ENCODE data around the gene ACOT11. TPM values are rescaled to one million over a fixed set of nuclear protein-coding genes. Genes with fewer than 3 reads are reported as not detected.

The ACOT11 gene
- polyA plus RNA-seq, 1 donor from 2014 or later = not detected

DNA sequence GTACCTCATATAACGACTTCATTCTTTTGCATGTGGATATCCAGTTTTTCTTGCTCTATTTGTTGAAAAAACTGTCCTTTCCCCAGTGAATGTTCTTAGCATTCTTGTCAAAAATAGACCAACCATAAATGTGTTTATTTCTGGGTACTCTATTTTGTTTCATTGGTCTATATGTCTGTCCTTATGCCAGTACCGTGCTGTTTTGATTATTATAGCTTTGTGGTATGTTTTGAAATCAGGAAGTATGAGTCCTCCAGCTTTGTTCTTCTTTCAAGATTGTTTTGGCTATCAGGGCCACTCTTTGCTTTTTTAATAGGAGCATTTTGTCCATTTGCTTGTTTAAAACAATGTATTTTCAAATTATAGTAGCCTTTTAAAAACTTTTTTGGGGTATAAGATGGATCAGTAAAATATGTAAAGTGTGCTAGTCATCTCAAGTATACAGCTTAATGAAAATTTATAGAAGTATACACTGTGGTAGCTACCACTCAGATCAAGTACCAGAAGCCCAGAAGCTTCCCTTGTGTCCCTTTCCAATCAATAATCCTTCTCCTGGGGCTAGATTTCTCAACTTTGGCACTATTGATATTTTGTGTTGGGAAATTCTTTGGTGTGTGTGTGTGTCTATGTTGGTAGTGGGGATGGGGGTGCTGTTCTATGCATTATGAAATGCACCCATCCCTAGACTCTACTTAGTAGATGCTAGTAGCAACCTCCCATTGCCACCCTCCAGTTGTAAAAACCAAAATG, 110.3 kb downstream of the ACOT11 start:
- no peaks in the 10 kb centered on the region for H3K79me2 ChIP-seq (replicated peaks; ENCODE audit: insufficient read depth, low read length)
- H3K9me2 ChIP-seq (ENCODE audit: insufficient read depth, low read length) = no peaks in the 10 kb centered on the region
- no peak overlapping the region for H3K27ac ChIP-seq (ENCODE audit: low read length)
- H4K20me1 ChIP-seq (ENCODE audit: insufficient read depth) = no peaks in the 10 kb centered on the region
- no peaks in the 10 kb centered on the region for H3F3A ChIP-seq (ENCODE audit: insufficient read depth, low read length, poor library complexity, severe bottlenecking)
- no peak overlapping the region for H3K4me3 ChIP-seq (ENCODE audit: low read length)
- H3K9me3 ChIP-seq (ENCODE audit: low read length) = no peaks in the 10 kb centered on the region
- H3K4me2 ChIP-seq (ENCODE audit: low read length) = no peak overlapping the region
- no peak overlapping the region for H3K9ac ChIP-seq (ENCODE audit: low read length)
- no peaks in the 10 kb centered on the region for H3K27me3 ChIP-seq (ENCODE audit: insufficient read depth, low read depth, low read length)
- TF ChIP-seq, protein P1, sequence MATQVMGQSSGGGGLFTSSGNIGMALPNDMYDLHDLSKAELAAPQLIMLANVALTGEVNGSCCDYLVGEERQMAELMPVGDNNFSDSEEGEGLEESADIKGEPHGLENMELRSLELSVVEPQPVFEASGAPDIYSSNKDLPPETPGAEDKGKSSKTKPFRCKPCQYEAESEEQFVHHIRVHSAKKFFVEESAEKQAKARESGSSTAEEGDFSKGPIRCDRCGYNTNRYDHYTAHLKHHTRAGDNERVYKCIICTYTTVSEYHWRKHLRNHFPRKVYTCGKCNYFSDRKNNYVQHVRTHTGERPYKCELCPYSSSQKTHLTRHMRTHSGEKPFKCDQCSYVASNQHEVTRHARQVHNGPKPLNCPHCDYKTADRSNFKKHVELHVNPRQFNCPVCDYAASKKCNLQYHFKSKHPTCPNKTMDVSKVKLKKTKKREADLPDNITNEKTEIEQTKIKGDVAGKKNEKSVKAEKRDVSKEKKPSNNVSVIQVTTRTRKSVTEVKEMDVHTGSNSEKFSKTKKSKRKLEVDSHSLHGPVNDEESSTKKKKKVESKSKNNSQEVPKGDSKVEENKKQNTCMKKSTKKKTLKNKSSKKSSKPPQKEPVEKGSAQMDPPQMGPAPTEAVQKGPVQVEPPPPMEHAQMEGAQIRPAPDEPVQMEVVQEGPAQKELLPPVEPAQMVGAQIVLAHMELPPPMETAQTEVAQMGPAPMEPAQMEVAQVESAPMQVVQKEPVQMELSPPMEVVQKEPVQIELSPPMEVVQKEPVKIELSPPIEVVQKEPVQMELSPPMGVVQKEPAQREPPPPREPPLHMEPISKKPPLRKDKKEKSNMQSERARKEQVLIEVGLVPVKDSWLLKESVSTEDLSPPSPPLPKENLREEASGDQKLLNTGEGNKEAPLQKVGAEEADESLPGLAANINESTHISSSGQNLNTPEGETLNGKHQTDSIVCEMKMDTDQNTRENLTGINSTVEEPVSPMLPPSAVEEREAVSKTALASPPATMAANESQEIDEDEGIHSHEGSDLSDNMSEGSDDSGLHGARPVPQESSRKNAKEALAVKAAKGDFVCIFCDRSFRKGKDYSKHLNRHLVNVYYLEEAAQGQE (IDR thresholded peaks at IDR 0.05; ENCODE audit: borderline replicate concordance) = no peak
- TF ChIP-seq EZH2 (IDR thresholded peaks at IDR 0.05; ENCODE audit: borderline replicate concordance, insufficient read depth, low read length, poor library complexity, severe bottlenecking) (no peak), MXI1 (conservative IDR thresholded peaks at IDR 0.05; ENCODE audit: poor library complexity, severe bottlenecking) (no peak), EP300 (conservative IDR thresholded peaks at IDR 0.05; ENCODE audit: poor library complexity, severe bottlenecking) (no peak), TAF1 (IDR thresholded peaks at IDR 0.05; ENCODE audit: low read depth) (no peak), POLR2AphosphoS5 (IDR thresholded peaks at IDR 0.05) (no peak), RAD21 (conservative IDR thresholded peaks at IDR 0.05) (no peak), SMC3 (conservative IDR thresholded peaks at IDR 0.05; ENCODE audit: poor library complexity) (no peak)
- TF ChIP-seq, protein P2, sequence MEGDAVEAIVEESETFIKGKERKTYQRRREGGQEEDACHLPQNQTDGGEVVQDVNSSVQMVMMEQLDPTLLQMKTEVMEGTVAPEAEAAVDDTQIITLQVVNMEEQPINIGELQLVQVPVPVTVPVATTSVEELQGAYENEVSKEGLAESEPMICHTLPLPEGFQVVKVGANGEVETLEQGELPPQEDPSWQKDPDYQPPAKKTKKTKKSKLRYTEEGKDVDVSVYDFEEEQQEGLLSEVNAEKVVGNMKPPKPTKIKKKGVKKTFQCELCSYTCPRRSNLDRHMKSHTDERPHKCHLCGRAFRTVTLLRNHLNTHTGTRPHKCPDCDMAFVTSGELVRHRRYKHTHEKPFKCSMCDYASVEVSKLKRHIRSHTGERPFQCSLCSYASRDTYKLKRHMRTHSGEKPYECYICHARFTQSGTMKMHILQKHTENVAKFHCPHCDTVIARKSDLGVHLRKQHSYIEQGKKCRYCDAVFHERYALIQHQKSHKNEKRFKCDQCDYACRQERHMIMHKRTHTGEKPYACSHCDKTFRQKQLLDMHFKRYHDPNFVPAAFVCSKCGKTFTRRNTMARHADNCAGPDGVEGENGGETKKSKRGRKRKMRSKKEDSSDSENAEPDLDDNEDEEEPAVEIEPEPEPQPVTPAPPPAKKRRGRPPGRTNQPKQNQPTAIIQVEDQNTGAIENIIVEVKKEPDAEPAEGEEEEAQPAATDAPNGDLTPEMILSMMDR (IDR thresholded peaks at IDR 0.05; ENCODE audit: poor library complexity, severe bottlenecking) = no peak
- H3K36me3 ChIP-seq (ENCODE audit: insufficient read depth, low read length) = no peaks in the 10 kb centered on the region
- H2AFZ ChIP-seq (ENCODE audit: low read depth, low read length) = no peak overlapping the region

Small RNAs within 50 kb of the gene (small RNA-seq; reads per million reads assigned to genes)
- gene AC099796.2 = 0 reads per million in 3 experiments

Other genes with a start within 250 kb of the ACOT11 start
- 77.4 and 97.8 TPM in 2 replicates for gene SSBP3, start 141.8 kb upstream of the ACOT11 start, polyA plus RNA-seq
- gene FAM151A, start 75.3 kb downstream of the ACOT11 start, polyA plus RNA-seq = not detected in 2 replicates
- gene MROH7, start 93.6 kb downstream of the ACOT11 start, polyA plus RNA-seq = not detected in 2 replicates
- 22.5 and 27.2 TPM in 2 replicates for gene TTC4, start 167.6 kb downstream of the ACOT11 start, polyA plus RNA-seq
- gene PARS2, start 216.3 kb downstream of the ACOT11 start, polyA plus RNA-seq = 1.9 and 2.5 TPM in 2 replicates

Data from neural cell (in vitro differentiated cells).